Endothelial cell (in vitro differentiated cells): Measurements from ENCODE around the gene ACTG2. TPM values are rescaled to one million over a fixed set of nuclear protein-coding genes. Genes with fewer than 3 reads are reported as not detected.

ENCODE experiments used
- DNase-seq: peaks from one replicate; pipeline ENCODE4 v3.0.0; 2021; ENCODE audit warnings: low spot score
- H3K27ac Mint-ChIP-seq: one replicate; pipeline ENCODE4 v1.8.0; 2021; ENCODE audit warnings: mixed read lengths, inconsistent platforms; ENCODE audit not compliant: unreplicated experiment
- H3K27me3 Mint-ChIP-seq: one replicate; pipeline ENCODE4 v1.8.0; 2021; ENCODE audit warnings: mild to moderate bottlenecking, moderate library complexity, mixed read lengths, inconsistent platforms; ENCODE audit not compliant: unreplicated experiment
- H3K36me3 Mint-ChIP-seq: one replicate; pipeline ENCODE4 v1.8.0; 2021; ENCODE audit warnings: mild to moderate bottlenecking, low read depth, mixed read lengths, inconsistent platforms; ENCODE audit not compliant: unreplicated experiment
- H3K4me1 Mint-ChIP-seq: one replicate; pipeline ENCODE4 v1.8.0; 2021; ENCODE audit warnings: mild to moderate bottlenecking, mixed read lengths, inconsistent platforms; ENCODE audit not compliant: unreplicated experiment
- H3K4me3 Mint-ChIP-seq: one replicate; pipeline ENCODE4 v1.8.0; 2021; ENCODE audit warnings: mild to moderate bottlenecking, mixed read lengths, inconsistent platforms; ENCODE audit not compliant: unreplicated experiment
- H3K9me3 Mint-ChIP-seq: one replicate; pipeline ENCODE4 v1.8.0; 2021; ENCODE audit warnings: mixed read lengths, inconsistent platforms; ENCODE audit not compliant: unreplicated experiment
- CTCF ChIP-seq: fragments of 200-600 bp; sonication (generic); IDR thresholded peaks from one replicate; pipeline ENCODE4 v1.5.0; 2021; ENCODE audit warnings: antibody characterized with exemption; ENCODE audit not compliant: unreplicated experiment
- total RNA-seq: library from RNA; stranded (reverse); fragmentation: NEBNext Ultra II Directional; extraction: Animal tissue kit (Norgen Biotek cat#: 25700); gene quantifications from one replicate; pipeline ENCODE4 v1.2.1, GENCODE V29; 2021; ENCODE audit not compliant: unreplicated experiment

Gene ACTG2
- total RNA-seq, 1 donor from 2014 or later = 8.3 TPM

- no peaks in the 10 kb centered on the region for H3K27me3 Mint-ChIP-seq
- no peak overlapping the region for H3K27ac Mint-ChIP-seq
- H3K36me3 Mint-ChIP-seq = peaks cover 48% of the 10 kb centered on the region
- no peaks in the 10 kb centered on the region for H3K9me3 Mint-ChIP-seq
- TF ChIP-seq CTCF = no peak
- no peaks in the 10 kb centered on the region for H3K4me1 Mint-ChIP-seq
- no peak overlapping the region for H3K4me3 Mint-ChIP-seq
- no peak for DNase-seq
Measured at GRCh38 chr2:73952499-73953446, 60.0 kb downstream of the ACTG2 start.

- H3K9me3 Mint-ChIP-seq = no peaks in the 10 kb centered on the region
- no peaks in the 10 kb centered on the region for H3K27me3 Mint-ChIP-seq
- peak overlapping the region; percentile 10 for H3K4me3 Mint-ChIP-seq
- H3K27ac Mint-ChIP-seq = no peak overlapping the region
- no peak for DNase-seq
- no peak for TF ChIP-seq CTCF
- H3K4me1 Mint-ChIP-seq = peaks cover 14% of the 10 kb centered on the region
- H3K36me3 Mint-ChIP-seq = peaks cover 48% of the 10 kb centered on the region
Measured at GRCh38 chr2:73956218-73956865, 63.5 kb downstream of the ACTG2 start.

GRCh38 chr2:73961274-73961673 lies 68.5 kb downstream of the ACTG2 start:
- no peak for TF ChIP-seq CTCF
- H3K36me3 Mint-ChIP-seq = peaks cover 31% of the 10 kb centered on the region
- no peak overlapping the region for H3K4me3 Mint-ChIP-seq
- peaks cover 14% of the 10 kb centered on the region for H3K4me1 Mint-ChIP-seq
- no peaks in the 10 kb centered on the region for H3K9me3 Mint-ChIP-seq
- H3K27me3 Mint-ChIP-seq = no peaks in the 10 kb centered on the region
- no peak for DNase-seq
- H3K27ac Mint-ChIP-seq = no peak overlapping the region

GRCh38 chr2:73961823-73962615 lies 69.2 kb downstream of the ACTG2 start:
- H3K4me3 Mint-ChIP-seq = no peak overlapping the region
- H3K9me3 Mint-ChIP-seq = no peaks in the 10 kb centered on the region
- no peaks in the 10 kb centered on the region for H3K27me3 Mint-ChIP-seq
- DNase-seq = no peak
- no peak overlapping the region for H3K27ac Mint-ChIP-seq
- H3K4me1 Mint-ChIP-seq = peaks cover 14% of the 10 kb centered on the region
- H3K36me3 Mint-ChIP-seq = peaks cover 26% of the 10 kb centered on the region
- TF ChIP-seq CTCF = no peak
